ENCODE data around the gene ROR2.

DNA sequence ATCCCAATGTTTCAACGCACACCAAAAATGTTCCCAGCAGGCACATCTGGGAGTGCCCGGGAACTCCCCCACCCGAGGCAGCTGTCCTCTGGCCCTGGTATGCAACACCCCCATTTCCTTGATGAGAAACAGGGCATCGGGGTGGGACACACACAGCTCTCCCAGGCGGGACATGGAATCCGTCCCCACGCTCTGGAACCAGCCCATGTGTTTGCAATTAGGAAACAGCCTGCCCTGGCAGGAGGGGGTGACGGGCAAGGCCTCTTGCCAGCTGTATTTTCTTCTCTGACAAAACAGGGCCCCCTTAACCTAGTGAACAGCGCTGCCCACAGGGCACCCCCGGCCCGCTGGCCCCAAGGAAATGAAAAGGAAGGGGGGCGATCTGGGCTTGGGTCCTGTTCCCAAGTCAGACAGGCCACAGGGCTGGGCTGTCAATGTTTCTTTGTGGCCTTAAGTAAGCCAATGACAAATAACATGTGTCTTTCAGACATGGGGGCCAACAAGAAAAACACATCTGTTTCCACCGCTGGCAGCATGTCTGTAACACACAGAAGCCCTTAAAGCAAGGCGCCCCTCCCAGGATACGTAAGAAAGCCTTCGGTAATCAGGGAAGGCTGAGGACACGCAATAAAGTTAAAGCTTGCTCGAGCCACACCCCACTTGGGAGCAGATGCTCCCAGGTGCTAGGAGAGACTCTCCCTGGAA, 125.3 kb downstream of the ROR2 start:
- TF ChIP-seq POLR2AphosphoS5 (IDR thresholded peaks at IDR 0.05; ENCODE audit: borderline replicate concordance, low read depth, low read length) (no peak), EZH2 (IDR thresholded peaks at IDR 0.05) (no peak)

Data from SK-N-MC (cell line).